ENCODE data around the gene MAP3K7CL. TPM values are rescaled to one million over a fixed set of nuclear protein-coding genes. Genes with fewer than 3 reads are reported as not detected.

The MAP3K7CL gene
- total RNA-seq, 2 donors from 2014 or later: 20.3 to 41.2 TPM

GRCh38 chr21:29206445-29206844 is 76.0 kb downstream of the MAP3K7CL start:
- DNase-seq (ENCODE audit: low spot score): no peak
- no peak overlapping the region for H3K4me3 ChIP-seq
- H3K27me3 ChIP-seq (replicated peaks; ENCODE audit: insufficient read depth): no peaks in the 10 kb centered on the region
- H3K9me3 ChIP-seq: peaks cover 5% of the 10 kb centered on the region
- peaks cover 14 to 18% of the 10 kb centered on the region in 2 donors for H3K4me1 ChIP-seq (ENCODE audit: control insufficient read depth in 1 of 2, low read depth in 2 of 2)
- no peaks in the 10 kb centered on the region for H3K36me3 ChIP-seq
- no peak for ATAC-seq (ENCODE audit: insufficient number of reproducible peaks, low FRiP score, low read depth)
- H3K27ac ChIP-seq: no peak overlapping the region
- no peak for TF ChIP-seq CTCF (IDR thresholded peaks at IDR 0.05)

- TF ChIP-seq CTCF (IDR thresholded peaks at IDR 0.05): no peak
- H3K27ac ChIP-seq: no peak overlapping the region
- no peak for DNase-seq (ENCODE audit: low spot score)
Measured at GRCh38 chr21:29207201-29207600, 76.8 kb downstream of the MAP3K7CL start.

GRCh38 chr21:29208044-29208681 is 77.7 kb downstream of the MAP3K7CL start:
- H3K9me3 ChIP-seq: no peaks in the 10 kb centered on the region
- H3K27me3 ChIP-seq (replicated peaks; ENCODE audit: insufficient read depth): no peaks in the 10 kb centered on the region
- H3K27ac ChIP-seq: peak overlapping the region; percentile 19 to 59
- ATAC-seq (ENCODE audit: insufficient number of reproducible peaks, low FRiP score, low read depth) (no peak), DNase-seq (ENCODE audit: low spot score) (no peak)
- TF ChIP-seq CTCF (IDR thresholded peaks at IDR 0.05): no peak
- H3K4me1 ChIP-seq (ENCODE audit: control insufficient read depth in 1 of 2, low read depth in 2 of 2): peaks cover 14 to 18% of the 10 kb centered on the region in 2 donors
- no peaks in the 10 kb centered on the region for H3K36me3 ChIP-seq
- peak overlapping the region; percentile 33 for H3K4me3 ChIP-seq

More at GRCh38 chr21:29207201-29207600, 76.8 kb downstream of the MAP3K7CL start:
- Histone ChIP-seq H3K36me3 (no peaks in the 10 kb centered on the region), H3K9me3 (peaks cover under 1% of the 10 kb centered on the region), H3K27me3 (replicated peaks; ENCODE audit: insufficient read depth) (no peaks in the 10 kb centered on the region), H3K4me3 (no peak overlapping the region), H3K4me1 (ENCODE audit: control insufficient read depth in 1 of 2, low read depth in 2 of 2) (peaks cover 14 to 18% of the 10 kb centered on the region in 2 donors)
- ATAC-seq (ENCODE audit: insufficient number of reproducible peaks, low FRiP score, low read depth): no peak

GRCh38 chr21:29208682-29209059 is 78.2 kb downstream of the MAP3K7CL start:
- TF ChIP-seq CTCF (IDR thresholded peaks at IDR 0.05): no peak
- DNase-seq (ENCODE audit: low spot score): no peak
- Histone ChIP-seq H3K27me3 (replicated peaks; ENCODE audit: insufficient read depth) (no peaks in the 10 kb centered on the region), H3K4me3 (peak overlapping the region; percentile 33), H3K36me3 (no peaks in the 10 kb centered on the region), H3K27ac (peak overlapping the region in 1 of 2 donors; percentile 59), H3K4me1 (ENCODE audit: control insufficient read depth in 1 of 2, low read depth in 2 of 2) (peaks cover 14 to 18% of the 10 kb centered on the region in 2 donors), H3K9me3 (no peaks in the 10 kb centered on the region)
- peak; percentile 72 for ATAC-seq (ENCODE audit: insufficient number of reproducible peaks, low FRiP score, low read depth)

GRCh38 chr21:29209696-29210095 is 79.3 kb downstream of the MAP3K7CL start:
- Histone ChIP-seq H3K4me3 (no peak overlapping the region), H3K27me3 (replicated peaks; ENCODE audit: insufficient read depth) (no peaks in the 10 kb centered on the region), H3K27ac (no peak overlapping the region), H3K9me3 (no peaks in the 10 kb centered on the region), H3K4me1 (ENCODE audit: control insufficient read depth in 1 of 2, low read depth in 2 of 2) (peaks cover 14 to 18% of the 10 kb centered on the region in 2 donors), H3K36me3 (no peaks in the 10 kb centered on the region)
- no peak for TF ChIP-seq CTCF (IDR thresholded peaks at IDR 0.05)
- DNase-seq (ENCODE audit: low spot score): no peak
- ATAC-seq (ENCODE audit: insufficient number of reproducible peaks, low FRiP score, low read depth): no peak
